A673 (cell line): ENCODE results near the gene CCDC27. TPM values are rescaled to one million over a fixed set of nuclear protein-coding genes. Genes with fewer than 3 reads are reported as not detected.

Experiments used
- BruUV-seq: library from RNA; stranded (reverse); fragments of 400-500 nt; replicated peaks from 2 replicates; lab custom pipeline; 2021; lab: Mats Ljungman, UMichigan
- CTCF ChIA-PET: fragments of 300-600 bp; sonication (Branson Sonifier 250); formaldehyde crosslinking; loops from one replicate; lab custom pipeline; 2022; ENCODE audit warnings: antibody characterized with exemption; lab: Charles Lee
- POLR2A ChIA-PET: fragments of 300-600 bp; sonication (Branson Sonifier 250); formaldehyde crosslinking; loops from one replicate; lab custom pipeline; 2022; ENCODE audit warnings: antibody characterized with exemption; ENCODE audit not compliant: low non-redundant PET; lab: Charles Lee
- DNase-seq: peaks from one replicate; pipeline ENCODE4 v3.0.0-alpha.2; 2015; ENCODE audit warnings: low spot score
- H3K27ac ChIP-seq: fragments of 200-600 bp; sonication (generic); 2 replicates; pipeline ENCODE4 v1.5.1; 2016; ENCODE audit warnings: mixed run types, low read depth, mild to moderate bottlenecking, mixed read lengths, antibody characterized with exemption, low read length; ENCODE audit not compliant: poor library complexity, severe bottlenecking
- H3K27me3 ChIP-seq: fragments of 200-600 bp; sonication (generic); replicated peaks from 2 replicates; pipeline ENCODE4 v1.6.1; 2017; ENCODE audit warnings: mixed run types, low read depth, mild to moderate bottlenecking, mixed read lengths, antibody characterized with exemption, low read length; ENCODE audit not compliant: insufficient read depth, poor library complexity
- H3K36me3 ChIP-seq: fragments of 200-600 bp; sonication (generic); 2 replicates; pipeline ENCODE4 v1.6.1; 2016; ENCODE audit warnings: mixed run types, mild to moderate bottlenecking, mixed read lengths, antibody characterized with exemption, low read length; ENCODE audit not compliant: insufficient read depth, poor library complexity, severe bottlenecking
- H3K4me1 ChIP-seq: fragments of 200-600 bp; sonication (generic); 2 replicates; pipeline ENCODE4 v1.6.1; 2017; ENCODE audit warnings: mixed run types, mild to moderate bottlenecking, mixed read lengths, antibody characterized with exemption, low read length; ENCODE audit not compliant: insufficient read depth, poor library complexity, severe bottlenecking
- H3K4me3 ChIP-seq: fragments of 200-600 bp; sonication (generic); 2 replicates; pipeline ENCODE4 v1.5.1; 2016; ENCODE audit warnings: low read depth, mixed run types, mild to moderate bottlenecking, mixed read lengths, low read length; ENCODE audit not compliant: poor library complexity, severe bottlenecking
- H3K9me3 ChIP-seq: fragments of 200-600 bp; sonication (generic); 2 replicates; pipeline ENCODE4 v1.6.1; 2016; ENCODE audit warnings: mixed run types, low read depth, mild to moderate bottlenecking, mixed read lengths, antibody characterized with exemption, low read length; ENCODE audit not compliant: poor library complexity, severe bottlenecking
- EZH2 ChIP-seq: fragments of 200-600 bp; sonication (generic); IDR thresholded peaks from 2 replicates; pipeline ENCODE4 v1.6.1; 2017; ENCODE audit warnings: borderline replicate concordance, low read depth, mild to moderate bottlenecking, mixed read lengths, antibody characterized with exemption, low read length; ENCODE audit not compliant: poor library complexity, severe bottlenecking
- intact Hi-C: fragments of 100-400 bp; cut with micrococcal nuclease; formaldehyde crosslinking; loops from one replicate; pipeline ENCODE4 v1.10.0; 2022; ENCODE audit not compliant: unreplicated experiment
- total RNA-seq: library from RNA; stranded (reverse); gene quantifications from 2 replicates; pipeline ENCODE4 v1.2.3, GENCODE V29; 2021
- TF ChIP-seq, protein P1 (sequence below): fragments of 300-800, 200-600 bp; sonication (generic); conservative IDR thresholded peaks from 2 replicates; pipeline ENCODE4 v1.5.1; 2017; ENCODE audit warnings: low read depth, mild to moderate bottlenecking, antibody characterized with exemption, low read length, moderate library complexity, mixed read lengths

The CCDC27 gene
- total RNA-seq, 1 experiment from 2014 or later = not detected

DNA sequence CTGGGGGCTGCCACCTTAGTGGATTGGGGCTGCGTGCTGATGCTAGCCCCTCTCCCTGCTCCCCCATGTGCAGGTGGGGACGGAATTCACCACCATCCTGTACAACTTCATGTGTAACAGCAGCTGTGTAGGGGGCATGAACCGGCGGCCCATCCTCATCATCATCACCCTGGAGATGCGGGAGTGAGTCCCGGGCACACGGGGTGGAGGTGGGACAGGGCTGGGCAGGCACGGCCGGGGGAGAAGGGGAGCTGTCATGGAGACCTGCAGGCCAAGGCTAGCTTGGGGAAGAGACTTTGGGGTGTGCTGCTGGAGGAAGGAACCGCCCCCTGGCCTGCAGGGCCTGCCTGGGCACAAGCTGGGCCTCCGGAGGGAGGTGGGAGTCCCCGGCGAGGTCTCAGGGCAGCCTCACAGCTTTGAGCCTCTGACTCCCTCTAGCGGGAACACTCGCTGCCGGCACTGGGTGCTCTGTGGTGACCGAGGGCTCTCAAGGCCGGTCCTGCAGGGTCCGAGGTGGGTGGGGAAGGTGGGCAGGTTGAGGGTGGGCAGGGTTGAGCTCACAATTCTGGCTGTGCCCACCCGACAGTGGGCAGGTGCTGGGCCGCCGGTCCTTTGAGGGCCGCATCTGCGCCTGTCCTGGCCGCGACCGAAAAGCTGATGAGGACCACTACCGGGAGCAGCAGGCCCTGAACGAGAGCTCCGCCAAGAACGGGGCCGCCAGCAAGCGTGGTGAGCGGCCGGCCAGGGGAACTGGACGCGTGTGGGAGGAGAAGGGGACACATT is 25.0 kb upstream of the CCDC27 start:
- CTCF ChIA-PET = interaction anchor here (0.7 to 1.2 kb wide), 3 partner anchors 9 to 274 kb away, joined by 3 to 13 read pairs (median 3); no protein-coding TSS in a partner anchor
- BruUV-seq = no TSS peak
- TF ChIP-seq, protein P1, sequence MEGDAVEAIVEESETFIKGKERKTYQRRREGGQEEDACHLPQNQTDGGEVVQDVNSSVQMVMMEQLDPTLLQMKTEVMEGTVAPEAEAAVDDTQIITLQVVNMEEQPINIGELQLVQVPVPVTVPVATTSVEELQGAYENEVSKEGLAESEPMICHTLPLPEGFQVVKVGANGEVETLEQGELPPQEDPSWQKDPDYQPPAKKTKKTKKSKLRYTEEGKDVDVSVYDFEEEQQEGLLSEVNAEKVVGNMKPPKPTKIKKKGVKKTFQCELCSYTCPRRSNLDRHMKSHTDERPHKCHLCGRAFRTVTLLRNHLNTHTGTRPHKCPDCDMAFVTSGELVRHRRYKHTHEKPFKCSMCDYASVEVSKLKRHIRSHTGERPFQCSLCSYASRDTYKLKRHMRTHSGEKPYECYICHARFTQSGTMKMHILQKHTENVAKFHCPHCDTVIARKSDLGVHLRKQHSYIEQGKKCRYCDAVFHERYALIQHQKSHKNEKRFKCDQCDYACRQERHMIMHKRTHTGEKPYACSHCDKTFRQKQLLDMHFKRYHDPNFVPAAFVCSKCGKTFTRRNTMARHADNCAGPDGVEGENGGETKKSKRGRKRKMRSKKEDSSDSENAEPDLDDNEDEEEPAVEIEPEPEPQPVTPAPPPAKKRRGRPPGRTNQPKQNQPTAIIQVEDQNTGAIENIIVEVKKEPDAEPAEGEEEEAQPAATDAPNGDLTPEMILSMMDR = peak; percentile 48
- TF ChIP-seq EZH2 = no peak
- H3K9me3 ChIP-seq = no peaks in the 10 kb centered on the region
- no peak overlapping the region for H3K4me3 ChIP-seq
- intact Hi-C loops = no loop called here
- no peaks in the 10 kb centered on the region for H3K27me3 ChIP-seq
- POLR2A ChIA-PET = no interaction called here
- H3K27ac ChIP-seq = no peak overlapping the region
- no peaks in the 10 kb centered on the region for H3K36me3 ChIP-seq
- DNase-seq = peak; percentile 30
- no peaks in the 10 kb centered on the region for H3K4me1 ChIP-seq

DNA sequence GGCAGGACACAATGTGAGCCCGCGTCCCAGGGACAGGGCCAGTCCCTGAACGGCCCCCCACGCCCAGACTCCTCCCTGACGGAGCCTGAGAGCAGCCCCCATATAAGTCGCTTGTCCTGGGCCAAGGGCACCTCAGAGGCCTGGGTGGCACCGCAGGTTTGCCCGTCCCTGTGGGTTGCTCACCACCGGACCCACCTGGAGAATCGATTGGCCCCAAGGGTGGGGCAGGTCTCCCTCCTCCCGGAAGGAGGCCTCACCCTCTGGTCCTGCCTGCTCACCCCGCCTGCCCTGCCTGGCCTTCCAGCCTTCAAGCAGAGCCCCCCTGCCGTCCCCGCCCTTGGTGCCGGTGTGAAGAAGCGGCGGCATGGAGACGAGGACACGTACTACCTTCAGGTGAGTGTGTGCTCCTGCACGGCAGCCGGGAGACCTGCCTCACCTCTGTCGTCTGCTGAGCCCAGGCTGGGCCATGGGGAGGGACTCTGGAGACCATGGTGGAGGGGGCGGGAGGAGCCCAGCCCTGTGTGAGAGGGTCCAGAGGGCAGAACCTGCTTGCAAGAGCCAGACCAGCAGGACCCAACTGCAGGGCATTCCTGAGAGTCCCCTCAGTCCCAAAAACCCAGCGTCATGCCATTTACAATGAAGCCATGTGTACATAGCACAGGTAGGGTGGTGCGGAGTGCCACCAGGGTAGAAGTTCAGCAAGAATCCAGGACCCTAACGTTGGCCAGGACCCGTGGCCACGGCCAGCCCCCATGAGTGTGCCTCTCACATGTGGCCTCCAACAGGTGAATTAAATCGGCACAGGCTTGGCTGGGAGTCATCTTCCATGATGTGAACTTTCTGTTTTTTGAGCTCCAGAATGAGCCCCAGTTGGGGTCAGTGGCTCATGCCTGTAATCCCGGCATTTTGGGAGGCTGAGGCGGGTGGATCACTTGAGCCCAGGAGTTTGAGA is 24.1 kb upstream of the CCDC27 start:
- H3K36me3 ChIP-seq = no peaks in the 10 kb centered on the region
- no peaks in the 10 kb centered on the region for H3K4me1 ChIP-seq
- H3K27me3 ChIP-seq = no peaks in the 10 kb centered on the region
- BruUV-seq = no TSS peak
- H3K4me3 ChIP-seq = no peak overlapping the region
- H3K9me3 ChIP-seq = no peaks in the 10 kb centered on the region
- ChIA-PET CTCF (interaction anchor here (0.7 to 1.2 kb wide), 3 partner anchors 10 to 275 kb away, joined by 3 to 13 read pairs (median 3); no protein-coding TSS in a partner anchor), POLR2A (no interaction called here)
- no peak for TF ChIP-seq EZH2
- TF ChIP-seq, protein P1 = no peak
- intact Hi-C loops = no loop called here
- no peak for DNase-seq
- no peak overlapping the region for H3K27ac ChIP-seq
